Nephron progenitor cell (in vitro differentiated cells): ENCODE measurements around the gene MAPKAP1.

ENCODE experiments used
- DNase-seq: peaks from one replicate; pipeline ENCODE4 v3.0.0; 2021
- H3K27ac Mint-ChIP-seq: 2 replicates; pipeline ENCODE4 v1.8.0; 2021; ENCODE audit warnings: mild to moderate bottlenecking, moderate library complexity, mixed read lengths
- H3K27me3 Mint-ChIP-seq: 2 replicates; pipeline ENCODE4 v1.8.0; 2021; ENCODE audit warnings: mild to moderate bottlenecking, low read depth, mixed read lengths; ENCODE audit not compliant: poor library complexity
- H3K36me3 Mint-ChIP-seq: 2 replicates; pipeline ENCODE4 v1.8.0; 2021; ENCODE audit warnings: low read depth, mixed read lengths
- H3K4me1 Mint-ChIP-seq: 2 replicates; pipeline ENCODE4 v1.8.0; 2021; ENCODE audit warnings: mixed read lengths
- H3K4me3 Mint-ChIP-seq: 2 replicates; pipeline ENCODE4 v1.8.0; 2021; ENCODE audit warnings: mild to moderate bottlenecking, moderate library complexity, mixed read lengths
- H3K9me3 Mint-ChIP-seq: 2 replicates; pipeline ENCODE4 v1.8.0; 2021; ENCODE audit warnings: mild to moderate bottlenecking, moderate library complexity, mixed read lengths
- TF ChIP-seq, protein P1 (sequence below): fragments of 200-600 bp; sonication (generic); IDR thresholded peaks from 2 replicates; pipeline ENCODE4 v1.5.0; 2021; ENCODE audit warnings: antibody characterized with exemption

The MAPKAP1 gene

DNA sequence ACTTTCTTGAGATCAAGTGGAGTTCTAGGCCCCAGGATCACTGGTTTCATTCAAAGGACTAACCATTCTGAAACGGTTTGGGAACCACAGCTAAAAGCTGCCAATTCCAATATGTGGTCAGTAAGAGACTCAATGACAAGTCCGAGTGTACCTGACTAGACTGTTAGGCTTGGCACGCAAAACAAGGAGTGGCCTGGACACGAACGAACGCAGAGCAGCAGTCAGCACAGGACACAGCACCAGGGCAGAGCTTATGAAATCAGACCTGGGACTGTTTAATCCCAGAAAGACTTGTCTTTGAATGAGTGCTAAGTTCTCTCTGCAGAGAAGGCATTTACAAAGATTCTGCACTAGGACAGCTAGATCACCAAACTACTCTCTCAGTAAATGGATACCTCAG, 231.6 kb downstream of the MAPKAP1 start:
- peaks cover 6% of the 10 kb centered on the region for H3K4me1 Mint-ChIP-seq
- peaks cover 32% of the 10 kb centered on the region for H3K36me3 Mint-ChIP-seq
- no peak overlapping the region for H3K4me3 Mint-ChIP-seq
- TF ChIP-seq, protein P1, sequence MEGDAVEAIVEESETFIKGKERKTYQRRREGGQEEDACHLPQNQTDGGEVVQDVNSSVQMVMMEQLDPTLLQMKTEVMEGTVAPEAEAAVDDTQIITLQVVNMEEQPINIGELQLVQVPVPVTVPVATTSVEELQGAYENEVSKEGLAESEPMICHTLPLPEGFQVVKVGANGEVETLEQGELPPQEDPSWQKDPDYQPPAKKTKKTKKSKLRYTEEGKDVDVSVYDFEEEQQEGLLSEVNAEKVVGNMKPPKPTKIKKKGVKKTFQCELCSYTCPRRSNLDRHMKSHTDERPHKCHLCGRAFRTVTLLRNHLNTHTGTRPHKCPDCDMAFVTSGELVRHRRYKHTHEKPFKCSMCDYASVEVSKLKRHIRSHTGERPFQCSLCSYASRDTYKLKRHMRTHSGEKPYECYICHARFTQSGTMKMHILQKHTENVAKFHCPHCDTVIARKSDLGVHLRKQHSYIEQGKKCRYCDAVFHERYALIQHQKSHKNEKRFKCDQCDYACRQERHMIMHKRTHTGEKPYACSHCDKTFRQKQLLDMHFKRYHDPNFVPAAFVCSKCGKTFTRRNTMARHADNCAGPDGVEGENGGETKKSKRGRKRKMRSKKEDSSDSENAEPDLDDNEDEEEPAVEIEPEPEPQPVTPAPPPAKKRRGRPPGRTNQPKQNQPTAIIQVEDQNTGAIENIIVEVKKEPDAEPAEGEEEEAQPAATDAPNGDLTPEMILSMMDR, result no peak
- no peak for DNase-seq
- H3K27me3 Mint-ChIP-seq, result peaks cover 8% of the 10 kb centered on the region
- peak overlapping the region; percentile 5 for H3K27ac Mint-ChIP-seq
- no peaks in the 10 kb centered on the region for H3K9me3 Mint-ChIP-seq

DNA sequence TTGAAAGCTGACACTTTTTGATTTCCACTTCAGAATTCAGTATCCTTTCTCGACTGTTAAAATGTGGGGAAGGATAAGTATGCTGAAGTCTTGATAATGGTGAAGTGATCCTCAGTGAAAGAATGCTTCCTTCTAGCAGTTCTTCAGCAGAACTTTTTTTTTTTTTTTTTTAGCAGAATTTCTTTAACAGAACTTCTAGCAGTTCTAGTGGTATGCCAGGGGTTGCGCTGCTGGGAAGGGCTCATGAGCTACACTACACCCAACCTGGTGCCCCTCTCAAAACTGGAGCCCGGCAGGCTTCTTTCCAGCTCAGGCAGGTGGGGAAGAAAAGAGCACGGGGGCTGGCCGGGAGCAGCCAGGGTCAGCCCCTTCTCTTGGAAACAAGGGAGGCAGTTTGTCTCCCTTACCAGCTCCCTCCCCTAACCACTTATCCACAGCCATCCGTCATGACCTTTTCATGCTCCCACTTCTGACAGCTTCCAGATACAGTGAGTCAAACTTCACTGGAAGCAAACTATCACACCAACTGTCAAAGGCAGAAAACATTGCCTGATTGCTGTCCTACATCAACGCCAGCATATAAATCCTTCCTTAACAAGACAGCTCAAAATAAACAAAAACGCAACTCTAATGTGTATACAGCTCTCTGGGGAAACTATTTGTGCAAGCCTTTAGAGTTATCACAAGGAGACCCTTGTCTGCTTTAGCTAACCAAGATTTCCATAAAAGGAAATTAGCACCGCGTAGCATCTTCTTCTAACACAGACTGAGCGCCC, 233.9 kb downstream of the MAPKAP1 start:
- Mint-ChIP-seq H3K27me3 (peaks cover 8% of the 10 kb centered on the region), H3K27ac (peak overlapping the region; percentile 86), H3K9me3 (no peaks in the 10 kb centered on the region), H3K4me1 (no peaks in the 10 kb centered on the region), H3K4me3 (peak overlapping the region; percentile 17), H3K36me3 (peaks cover 19% of the 10 kb centered on the region)
- TF ChIP-seq, protein P1, result no peak
- peak; percentile 37 for DNase-seq

DNA sequence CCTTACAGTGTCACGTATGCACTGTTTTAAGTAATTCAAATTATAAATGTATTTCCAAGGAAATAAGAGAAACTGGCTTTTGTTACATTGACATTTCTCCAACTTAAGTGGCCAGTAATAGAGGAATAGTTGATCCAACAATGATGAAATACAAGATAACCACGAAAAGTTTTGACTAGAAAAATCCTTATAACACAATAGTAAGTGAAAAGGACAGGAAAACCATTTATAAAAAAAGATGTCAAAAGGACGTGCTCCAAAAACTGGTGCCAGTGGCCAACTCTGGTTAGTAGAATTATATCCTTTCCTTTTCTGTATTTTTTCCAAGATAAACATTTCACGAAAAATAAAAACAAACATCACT, 234.5 kb downstream of the MAPKAP1 start:
- DNase-seq, result no peak
- Mint-ChIP-seq H3K4me1 (no peaks in the 10 kb centered on the region), H3K27ac (no peak overlapping the region), H3K36me3 (peaks cover 14% of the 10 kb centered on the region), H3K4me3 (no peak overlapping the region), H3K27me3 (peaks cover 8% of the 10 kb centered on the region), H3K9me3 (no peaks in the 10 kb centered on the region)
- TF ChIP-seq, protein P1, result no peak

DNA sequence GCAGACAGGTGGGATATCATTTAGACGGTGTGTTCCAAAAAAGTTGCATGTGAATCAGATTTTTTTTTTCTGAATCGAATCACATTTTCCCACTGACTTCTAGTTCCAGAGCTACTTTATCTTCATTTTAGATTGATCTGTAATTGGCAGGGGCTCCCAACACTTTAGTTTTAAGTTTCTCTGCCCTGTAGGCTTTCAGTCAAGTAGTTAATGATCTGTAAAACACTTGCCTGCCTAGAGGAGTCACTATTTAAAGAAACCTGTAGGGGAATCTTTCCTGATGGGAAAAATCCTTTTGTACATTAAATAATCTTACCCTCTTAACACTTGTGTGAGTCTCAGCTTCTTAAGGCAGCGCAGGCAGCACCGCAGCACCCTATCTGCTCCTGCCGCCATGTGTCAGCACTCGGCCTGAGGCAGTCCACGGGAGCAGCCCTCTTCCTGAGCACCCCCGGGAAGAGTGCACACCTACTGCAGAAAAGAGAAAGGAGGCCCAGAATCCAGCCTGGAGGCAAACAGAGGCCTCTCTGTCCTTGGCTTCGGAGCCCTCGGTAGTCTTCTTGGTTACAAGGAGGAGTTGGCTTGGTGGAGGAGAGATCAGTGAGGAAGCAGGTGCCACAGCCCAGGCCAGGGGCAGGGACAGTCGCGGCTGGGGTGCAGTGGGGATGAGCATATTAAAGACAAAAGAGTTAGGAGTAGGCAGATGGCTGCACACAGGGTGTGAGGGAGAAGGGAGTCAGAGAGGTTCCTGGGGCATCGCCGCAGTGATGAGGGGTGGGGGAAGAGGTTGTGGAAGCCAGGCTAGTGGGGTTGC, 236.0 kb downstream of the MAPKAP1 start:
- peaks cover under 1% of the 10 kb centered on the region for H3K36me3 Mint-ChIP-seq
- no peaks in the 10 kb centered on the region for H3K9me3 Mint-ChIP-seq
- DNase-seq, result no peak
- peaks cover 8% of the 10 kb centered on the region for H3K27me3 Mint-ChIP-seq
- TF ChIP-seq, protein P1, result no peak
- H3K27ac Mint-ChIP-seq, result peak overlapping the region; percentile 86
- no peaks in the 10 kb centered on the region for H3K4me1 Mint-ChIP-seq
- peak overlapping the region; percentile 49 for H3K4me3 Mint-ChIP-seq

DNA sequence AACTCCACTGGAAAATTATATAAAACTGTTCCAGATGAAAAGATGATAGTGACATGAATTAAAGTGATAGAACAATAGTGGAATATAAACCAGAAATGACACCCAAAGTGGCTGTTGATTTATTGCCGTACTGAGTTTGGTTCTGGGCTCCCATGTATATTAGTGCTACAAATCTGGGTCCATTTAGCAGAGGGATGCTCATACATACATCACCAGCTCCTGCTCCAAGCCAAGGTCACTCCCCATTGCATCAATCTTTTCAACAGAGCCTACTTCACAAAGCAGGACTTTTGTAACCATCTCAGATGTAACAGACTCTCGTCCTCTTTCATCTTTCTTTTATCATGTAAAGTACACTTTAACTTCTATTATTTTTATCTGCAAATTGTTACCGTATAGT, 236.8 kb downstream of the MAPKAP1 start:
- Mint-ChIP-seq H3K4me1 (no peaks in the 10 kb centered on the region), H3K36me3 (no peaks in the 10 kb centered on the region), H3K27me3 (peaks cover 8% of the 10 kb centered on the region), H3K4me3 (peak overlapping the region; percentile 11), H3K9me3 (no peaks in the 10 kb centered on the region), H3K27ac (peak overlapping the region; percentile 39)
- DNase-seq, result no peak
- TF ChIP-seq, protein P1, result no peak
